Right ventricle myocardium superior (tissue), 1 donor: ENCODE results near the gene SERGEF. TPM values are rescaled to one million over a fixed set of nuclear protein-coding genes. Genes with fewer than 3 reads are reported as not detected.
"Not testable (repeated sequence)": the region's sequence is repeated elsewhere in the genome, so short reads cannot be mapped to it uniquely, and the experiment has no call there.

Experiments
- ATAC-seq: fragments of 200-7000 bp; cut with Tn5 transposase; one replicate; pipeline ENCODE4 v1.9.1; 2020; ENCODE audit warnings: mild to moderate bottlenecking; ENCODE audit not compliant: poor library complexity
- DNase-seq: peaks from one replicate; pipeline ENCODE4 v3.0.0-alpha.2; 2020
- intact Hi-C: fragments of 100-400 bp; cut with DNase I; formaldehyde crosslinking; loops from one replicate; pipeline ENCODE4 v1.11.2; 2022
- total RNA-seq: library from RNA; stranded (reverse); fragmentation: NEBNext Ultra II Directional; extraction: Animal tissue kit (Norgen Biotek cat#: 25700); gene quantifications from one replicate; pipeline ENCODE4 v1.2.1, GENCODE V29; 2021
- donor health status: DM: no; HTN: yes; CAD: no; lungs with severe emphysema.

SERGEF gene
- total RNA-seq, 1 donor from 2014 or later = 14.7 TPM

DNA sequence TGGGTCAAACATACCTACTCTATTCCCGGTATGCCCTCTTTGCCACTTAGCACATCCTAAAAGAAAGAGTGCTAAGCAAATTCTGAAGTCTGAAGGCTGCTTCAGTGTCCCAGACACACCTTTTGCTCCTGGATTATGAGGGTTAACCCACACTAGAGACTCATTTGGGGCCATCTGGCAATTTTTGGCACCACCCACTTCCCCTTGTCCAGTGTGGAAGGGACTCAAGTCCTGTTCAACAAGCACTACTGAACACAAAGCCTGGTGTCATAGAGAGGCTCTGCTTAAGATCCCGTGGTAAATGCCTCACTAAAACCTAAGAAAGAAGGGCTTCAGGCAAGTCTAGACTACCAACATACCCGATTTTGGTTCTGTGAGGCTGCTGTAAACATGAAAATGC, 85.8 kb downstream of the SERGEF start:
- DNase-seq (no peak), ATAC-seq (no peak)
- intact Hi-C loops = no loop called here

DNA sequence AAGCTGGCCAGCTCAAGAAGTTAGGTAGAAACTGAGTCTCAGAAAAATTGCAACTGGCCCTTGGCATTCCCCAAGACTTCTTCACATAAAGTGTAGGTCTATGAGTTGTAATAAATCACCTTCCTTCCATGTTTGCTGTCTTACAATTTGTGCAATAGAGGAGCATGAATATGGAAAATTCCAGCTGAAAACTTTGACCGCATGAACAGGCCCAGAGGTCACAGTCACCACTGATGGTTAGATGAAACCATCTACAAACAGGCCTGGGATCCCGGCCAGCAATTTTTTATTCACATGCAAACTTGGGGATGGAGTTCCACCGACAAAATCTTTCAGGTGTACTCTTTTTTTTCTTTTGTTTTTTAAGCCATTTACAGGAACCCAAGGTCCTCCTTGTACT, 88.1 kb downstream of the SERGEF start:
- ATAC-seq (no peak), DNase-seq (no peak)
- intact Hi-C loops = no loop called here

GRCh38 chr11:17923217-17923616, 89.6 kb downstream of the SERGEF start:
- intact Hi-C loops = no loop called here
- ATAC-seq = peak; percentile 96
- DNase-seq = peak; percentile 57

DNA sequence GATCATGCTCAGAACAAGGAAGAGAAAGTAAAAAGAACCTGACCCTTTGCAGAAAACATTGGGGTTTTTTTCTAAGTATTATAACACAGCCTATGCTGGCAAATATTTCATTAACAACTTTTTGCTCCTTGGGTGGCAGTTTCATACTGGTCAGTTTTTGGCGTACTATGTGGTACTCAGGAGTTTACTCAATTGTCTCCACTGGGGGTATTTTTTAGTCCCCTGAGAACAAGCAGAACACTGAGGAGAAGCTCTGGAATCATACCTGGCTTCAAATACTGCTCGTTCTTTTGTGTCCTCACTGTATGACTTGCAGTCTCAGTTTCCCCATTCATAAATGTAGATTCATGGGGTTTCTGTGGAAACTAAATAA, 90.4 kb downstream of the SERGEF start:
- DNase-seq (no peak), ATAC-seq (no peak)
- intact Hi-C loops = no loop called here

- ATAC-seq (peak; percentile 39), DNase-seq (no peak)
- intact Hi-C loops = no loop called here
These were observed 91.0 kb downstream of the SERGEF start for GRCh38 chr11:17921659-17922415.

DNA sequence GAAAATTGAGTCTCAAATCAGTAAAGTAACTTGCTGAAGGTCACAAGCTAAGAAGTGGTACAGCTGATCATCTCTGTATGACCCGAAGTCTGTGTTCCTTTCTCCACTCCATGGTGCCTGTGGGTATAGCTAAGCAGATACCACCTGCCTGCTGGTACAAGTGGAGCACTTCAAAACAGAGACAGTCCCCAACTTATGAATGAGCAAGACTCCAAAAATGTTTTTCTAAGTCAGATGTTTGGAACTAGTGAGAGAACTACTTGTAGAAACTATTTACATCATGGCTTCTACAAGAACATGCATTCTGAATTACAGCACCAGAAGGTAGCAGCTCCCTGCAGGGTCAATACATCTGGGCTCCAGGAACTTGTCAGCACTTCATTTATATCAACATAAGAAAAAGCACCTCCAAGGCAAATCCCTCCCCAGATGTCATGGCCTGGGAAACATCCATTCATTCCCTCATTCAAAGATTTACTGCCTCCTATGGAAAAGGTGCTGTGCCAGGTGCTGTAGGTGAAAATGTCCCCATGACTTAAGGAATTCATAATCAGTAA, 94.7 kb downstream of the SERGEF start:
- DNase-seq (no peak), ATAC-seq (no peak)
- intact Hi-C loops = no loop called here

GRCh38 chr11:17917556-17917955, 95.3 kb downstream of the SERGEF start:
- intact Hi-C loops = no loop called here
- no peak for ATAC-seq
- DNase-seq = no peak

DNA sequence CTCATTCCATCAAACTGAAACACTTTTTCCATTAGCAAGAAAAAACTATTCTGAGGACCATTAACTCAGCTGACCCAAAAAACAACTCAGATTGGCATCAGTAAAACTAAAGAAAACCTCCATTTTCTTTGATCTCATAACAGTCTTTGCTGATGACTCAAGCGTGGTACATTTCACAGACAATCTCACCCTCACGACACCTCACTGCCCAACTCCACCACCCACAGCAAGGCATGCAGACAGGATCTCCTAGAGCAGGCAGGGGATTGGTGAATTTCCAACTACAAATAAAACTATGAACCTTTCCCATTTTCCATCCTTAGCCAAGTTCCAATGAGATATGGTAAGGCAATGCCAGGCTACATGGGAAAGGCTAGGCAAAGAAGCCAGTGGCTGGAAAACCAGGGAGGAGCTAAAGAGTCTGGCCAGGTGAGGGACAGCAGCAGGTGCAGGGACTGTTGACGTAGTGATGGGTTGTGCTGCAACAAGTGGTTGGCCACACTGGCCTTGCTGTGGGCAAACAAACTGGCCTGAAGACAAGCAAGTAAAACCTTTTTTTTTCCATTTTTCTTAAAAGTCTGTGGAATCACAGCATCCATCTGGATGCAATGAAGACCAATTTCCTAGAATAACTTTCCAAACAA, 97.2 kb downstream of the SERGEF start:
- intact Hi-C loops = no loop called here
- ATAC-seq (no peak), DNase-seq (no peak)

DNA sequence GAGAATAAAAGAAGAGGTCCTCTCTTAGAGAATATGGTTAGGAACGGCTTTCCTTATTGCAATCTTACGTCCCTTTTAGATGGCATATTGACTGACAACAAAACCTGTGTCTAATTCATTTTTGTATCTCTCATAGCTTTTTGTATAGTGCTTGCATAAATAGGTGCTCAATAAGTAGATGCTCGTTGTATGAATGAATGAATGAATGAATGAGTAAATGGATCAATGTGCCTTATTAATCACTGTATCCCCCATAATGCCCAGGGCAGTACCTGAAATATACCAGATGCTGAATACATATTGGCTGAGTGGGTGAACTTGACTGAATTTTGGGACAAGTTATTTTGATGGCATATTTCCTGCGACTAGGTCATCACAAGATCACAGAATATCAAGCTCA, 97.9 kb downstream of the SERGEF start:
- intact Hi-C loops = no loop called here

GRCh38 chr11:17907046-17907445, 105.8 kb downstream of the SERGEF start:
- DNase-seq = no peak
- no peak for ATAC-seq
- intact Hi-C loops = no loop called here

More for the DNA sequence above, 97.9 kb downstream of the SERGEF start:
- no peak for ATAC-seq
- no peak for DNase-seq

- intact Hi-C loops = no loop called here
- DNase-seq = no peak
- ATAC-seq = no peak
These were observed 106.4 kb downstream of the SERGEF start for GRCh38 chr11:17906436-17906835.

- ATAC-seq (no peak), DNase-seq (no peak)
- intact Hi-C loops = no loop called here
These were observed 107.4 kb downstream of the SERGEF start for GRCh38 chr11:17905477-17905876.

DNA sequence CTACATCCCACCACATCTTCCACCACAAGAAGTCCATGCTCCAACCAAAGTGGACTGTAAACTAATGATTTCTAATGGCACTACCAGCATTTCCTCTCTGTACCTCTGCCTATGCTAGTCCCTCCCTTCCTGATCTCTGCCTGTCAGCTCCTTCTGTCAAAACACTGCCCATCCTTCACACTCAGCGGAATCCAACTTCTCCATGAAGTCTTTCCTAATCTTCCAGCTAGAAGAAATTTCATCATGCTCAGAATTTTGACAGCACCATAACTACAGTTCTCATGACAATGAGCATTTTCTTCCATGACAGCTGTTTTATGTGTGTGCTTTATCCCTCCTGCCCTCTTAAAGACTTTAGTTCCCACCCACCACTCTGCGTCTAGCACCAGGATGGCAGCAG, 111.4 kb downstream of the SERGEF start:
- intact Hi-C loops = no loop called here

DNA sequence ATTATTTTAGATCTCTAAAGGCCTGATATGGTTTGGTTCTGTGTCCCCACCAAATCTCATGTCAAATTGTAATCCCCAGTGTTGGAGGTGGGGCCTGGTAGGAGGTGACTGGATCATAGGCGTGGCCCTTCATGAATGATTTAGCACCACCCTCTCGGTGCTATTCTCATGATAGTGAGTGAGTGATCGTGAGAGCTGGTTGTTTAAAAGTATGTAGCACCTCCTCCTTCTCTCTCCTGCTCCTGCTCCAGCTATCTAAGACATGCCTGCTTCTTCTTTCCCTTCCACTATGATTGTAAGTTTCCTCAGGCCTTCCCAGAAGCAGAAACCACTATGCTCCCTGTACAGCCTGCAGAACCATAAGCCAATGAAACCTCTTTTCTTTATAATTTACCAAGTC, 114.1 kb downstream of the SERGEF start:
- DNase-seq (no peak), ATAC-seq (no peak)
- intact Hi-C loops = no loop called here

More for the DNA sequence above, 111.4 kb downstream of the SERGEF start:
- DNase-seq = no peak
- ATAC-seq = no peak

DNA sequence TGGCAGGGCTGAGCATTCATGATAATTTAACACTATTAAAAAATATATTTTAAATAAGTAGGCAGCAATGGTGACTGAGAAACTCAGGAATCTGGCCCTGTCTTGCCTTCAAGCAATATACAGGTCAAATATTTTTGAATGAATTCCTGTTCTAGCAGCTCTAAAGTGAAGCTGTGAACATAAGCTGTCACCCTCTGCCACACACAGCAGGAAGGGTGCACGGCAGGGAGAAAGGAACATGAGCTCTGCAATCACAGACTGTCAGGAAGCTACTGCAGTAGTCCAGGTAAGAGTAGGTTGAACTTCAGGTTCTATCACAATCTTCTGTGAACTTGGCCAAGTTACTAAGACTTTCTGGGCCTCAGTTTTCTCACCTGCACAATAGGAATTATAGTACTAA, 114.8 kb downstream of the SERGEF start:
- no peak for ATAC-seq
- intact Hi-C loops = no loop called here
- no peak for DNase-seq

DNA sequence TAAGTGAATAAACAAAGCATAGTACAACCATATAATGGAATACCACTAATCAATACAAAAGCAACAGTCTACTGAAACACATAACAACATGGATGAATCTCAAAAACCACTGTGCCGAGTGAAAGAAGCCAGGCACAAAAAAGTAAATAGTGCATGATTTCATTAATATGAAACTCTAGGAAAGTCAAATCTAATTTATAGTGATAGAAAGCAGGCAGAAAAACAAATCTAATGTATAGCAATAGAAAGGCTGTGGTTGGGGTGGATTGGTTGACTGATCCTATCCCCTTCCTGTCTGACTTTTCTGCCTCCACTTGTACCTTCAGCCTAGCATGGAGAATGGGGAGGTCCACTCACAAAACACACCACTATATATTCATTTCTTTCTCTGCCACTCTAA, 115.4 kb downstream of the SERGEF start:
- DNase-seq (no peak), ATAC-seq (no peak)
- intact Hi-C loops = no loop called here

DNA sequence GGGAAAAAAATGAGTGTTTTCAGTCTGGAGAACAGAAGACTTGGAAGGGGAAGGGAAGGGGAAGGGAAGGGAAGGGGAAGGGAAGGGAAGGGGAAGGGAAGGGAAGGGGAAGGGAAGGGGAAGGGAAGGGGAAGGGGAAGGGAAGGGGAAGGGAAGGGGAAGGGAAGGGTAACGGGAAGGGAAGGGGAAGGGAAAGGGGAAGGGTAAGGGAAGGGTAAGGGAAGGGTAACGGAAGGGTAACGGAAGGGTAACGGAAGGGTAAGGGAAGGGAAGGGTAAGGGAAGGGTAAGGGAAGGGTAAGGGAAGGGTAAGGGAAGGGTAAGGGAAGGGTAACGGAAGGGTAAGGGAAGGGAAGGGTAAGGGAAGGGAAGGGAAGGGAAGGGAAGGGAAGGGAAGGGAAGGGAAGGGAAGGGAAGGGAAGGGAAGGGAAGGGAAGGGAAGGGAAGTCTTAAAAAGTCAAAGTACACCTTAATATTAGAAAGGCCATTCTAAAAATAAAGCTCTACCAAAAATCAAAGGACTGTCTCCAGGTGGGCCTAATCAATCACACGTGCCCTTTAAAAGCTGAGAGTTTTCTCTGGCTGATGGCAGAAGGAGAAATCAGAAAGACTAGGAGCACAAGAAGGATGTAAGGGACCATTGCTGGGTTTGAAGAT, 116.2 kb downstream of the SERGEF start:
- intact Hi-C loops, DNase-seq, ATAC-seq: not testable (repeated sequence)

GRCh38 chr11:17894929-17895658, 117.8 kb downstream of the SERGEF start:
- intact Hi-C loops = no loop called here
- ATAC-seq = peak; percentile 39
- peak; percentile 47 for DNase-seq

- no peak for DNase-seq
- ATAC-seq = no peak
- intact Hi-C loops = no loop called here
These were observed 120.4 kb downstream of the SERGEF start for GRCh38 chr11:17892409-17892808.
